GM12878 (cell line): ENCODE measurements around the gene GLT1D1. TPM values are rescaled to one million over a fixed set of nuclear protein-coding genes. Genes with fewer than 3 reads are reported as not detected.

Source experiments
- ATAC-seq: fragments of 200-7000 bp; cut with Tn5 transposase; 3 replicates; pipeline ENCODE4 v1.9.1; 2020; ENCODE audit warnings: mild to moderate bottlenecking, moderate library complexity
- BruUV-seq: library from RNA; stranded (reverse); fragments of 400-500 nt; replicated peaks from 2 replicates; lab custom pipeline; 2021; lab: Mats Ljungman, UMichigan
- CTCF ChIA-PET: fragments of 300-600 bp; sonication (Branson Sonifier 250); formaldehyde crosslinking; extraction: SDS; loops from one replicate; lab custom pipeline; 2021; ENCODE audit warnings: inconsistent platforms; lab: Yijun Ruan, JAX
- POLR2A ChIA-PET: fragments of 350-600 bp; formaldehyde crosslinking; extraction: SDS; loops from one replicate; lab custom pipeline; 2021; ENCODE audit warnings: inconsistent platforms; lab: Charles Lee
- RAD21 ChIA-PET: fragments of 300-600 bp; sonication (Branson Sonifier 250); formaldehyde crosslinking; loops from one replicate; lab custom pipeline; 2023; ENCODE audit warnings: antibody characterized with exemption; ENCODE audit not compliant: unreplicated experiment; lab: Charles Lee
- SMC1A ChIA-PET: fragments of 300-600 bp; sonication (Branson Sonifier 250); formaldehyde crosslinking; loops from one replicate; lab custom pipeline; 2023; ENCODE audit not compliant: unreplicated experiment, uncharacterized antibody; lab: Charles Lee
- DNase-seq: peaks from one replicate; pipeline ENCODE4 v3.0.0-alpha.2; 2011; ENCODE audit warnings: low read depth, low spot score
- FAIRE-seq: peaks from 3 replicates; lab custom pipeline; 2011; peaks lifted over from hg19 to GRCh38; lab: Jason Lieb, UNC
- H2AFZ ChIP-seq: 2 replicates; pipeline ENCODE4 v1.6.0; 2011; ENCODE audit warnings: low read depth, low read length, control low read depth; ENCODE audit not compliant: control insufficient read depth
- H3K27ac ChIP-seq: 2 replicates; pipeline ENCODE4 v1.5.1; 2011; ENCODE audit warnings: control low read depth; ENCODE audit not compliant: control insufficient read depth, insufficient read depth
- H3K27me3 ChIP-seq, 2 experiments: replicated peaks in 1 of 2; 2 replicates each; pipeline versions ENCODE4 v1.6.0 to v1.6.1; 2011; ENCODE audit warnings: low read length in 1 of 2; ENCODE audit not compliant: control insufficient read depth in 2 of 2, insufficient read depth in 2 of 2
- H3K36me3 ChIP-seq, 2 experiments: 2 replicates each; pipeline ENCODE4 v1.5.1; 2011; ENCODE audit warnings: low read length in 1 of 2; ENCODE audit not compliant: control insufficient read depth in 2 of 2, insufficient read depth in 2 of 2
- H3K4me1 ChIP-seq: 2 replicates; pipeline ENCODE4 v1.6.1; 2011; ENCODE audit warnings: mild to moderate bottlenecking, low read length, moderate library complexity, mixed read lengths; ENCODE audit not compliant: control insufficient read depth, insufficient read depth
- H3K4me2 ChIP-seq: 2 replicates; pipeline ENCODE4 v1.6.0; 2011; ENCODE audit warnings: control low read depth; ENCODE audit not compliant: control insufficient read depth, insufficient read depth
- H3K4me3 ChIP-seq: fragments of 200-600 bp; sonication (generic); 2 replicates; pipeline ENCODE4 v1.5.1; 2016
- H3K79me2 ChIP-seq: 2 replicates; pipeline ENCODE4 v1.6.0; 2011; ENCODE audit warnings: low read length; ENCODE audit not compliant: control insufficient read depth, insufficient read depth
- H3K9ac ChIP-seq: 2 replicates; pipeline ENCODE4 v1.8.0; 2011; ENCODE audit warnings: low read length, control low read depth, mixed read lengths; ENCODE audit not compliant: control insufficient read depth, insufficient read depth
- H3K9me3 ChIP-seq: replicated peaks from 3 replicates; pipeline ENCODE4 v1.5.1; 2011; ENCODE audit warnings: mild to moderate bottlenecking, low read length; ENCODE audit not compliant: control insufficient read depth, insufficient read depth
- H4K20me1 ChIP-seq: 2 replicates; pipeline ENCODE4 v1.6.0; 2011; ENCODE audit not compliant: control insufficient read depth, insufficient read depth
- BRCA1 ChIP-seq: IDR thresholded peaks from 2 replicates; pipeline ENCODE4 v1.6.1; 2011; ENCODE audit warnings: low read depth, low read length, improper control_type of control experiment
- GATAD2B ChIP-seq: fragments of 450-650 bp; conservative IDR thresholded peaks from 2 replicates; pipeline ENCODE4 v1.6.1; 2017; ENCODE audit warnings: low read depth, mild to moderate bottlenecking, moderate library complexity
- IKZF1 ChIP-seq: fragments of 450-650 bp; conservative IDR thresholded peaks from 2 replicates; pipeline ENCODE4 v1.6.1; 2017; ENCODE audit warnings: antibody characterized with exemption, mild to moderate bottlenecking
- JUND ChIP-seq: IDR thresholded peaks from 2 replicates; pipeline ENCODE4 v1.6.1; 2012; ENCODE audit warnings: low read depth, mild to moderate bottlenecking, low read length, improper control_type of control experiment, moderate library complexity
- MYB ChIP-seq: fragments of 150-350 bp; IDR thresholded peaks from 2 replicates; pipeline ENCODE4 v1.6.1; 2014; ENCODE audit warnings: mild to moderate bottlenecking, low read depth, low read length, borderline replicate concordance
- NR2C1 ChIP-seq: fragments of 450-650 bp; IDR thresholded peaks from 2 replicates; pipeline ENCODE4 v1.6.1; 2017; ENCODE audit warnings: antibody characterized with exemption, mild to moderate bottlenecking, moderate library complexity
- RB1 ChIP-seq: fragments of 450-650 bp; formaldehyde crosslinking; IDR thresholded peaks from 2 replicates; pipeline ENCODE4 v1.6.1; 2017; ENCODE audit warnings: mild to moderate bottlenecking, borderline replicate concordance
- TCF12 ChIP-seq: IDR thresholded peaks from 2 replicates; pipeline ENCODE4 v1.6.1; 2011; ENCODE audit warnings: low read depth, mild to moderate bottlenecking, low read length
- ZNF217 ChIP-seq: fragments of 450-650 bp; IDR thresholded peaks from 2 replicates; pipeline ENCODE4 v1.6.1; 2017; ENCODE audit warnings: antibody characterized with exemption, mild to moderate bottlenecking
- ZSCAN29 ChIP-seq: fragments of 450-650 bp; IDR thresholded peaks from 2 replicates; pipeline ENCODE4 v1.6.1; 2017; ENCODE audit warnings: mild to moderate bottlenecking, moderate library complexity
- WGBS: methylation state at CpG from one replicate; pipeline ENCODE4 v1.1.6; 2016; ENCODE audit warnings: low lambda C conversion rate; ENCODE audit not compliant: insufficient replicate concordance, insufficient coverage; ENCODE audit errors: missing lambda C conversion rate; 5-methylcytosine and 5-hydroxymethylcytosine counted together
- in situ Hi-C: fragments of 300-500 bp; cut with MboI; formaldehyde crosslinking; loops from 9 replicates; pipeline ENCODE4 v1.14.3; 2018; ENCODE audit warnings: mixed read lengths
- intact Hi-C: fragments of 100-400 bp; cut with micrococcal nuclease; formaldehyde crosslinking; loops from one replicate; pipeline ENCODE4 v1.14.2; 2022; ENCODE audit not compliant: unreplicated experiment
- polyA plus RNA-seq, 11 experiments: library from polyadenylated mRNA; depleted of rRNA in 4 of 11; unstranded in 6 of 11; stranded (reverse) in 5 of 11; fragments of >200 nt; fragmentation: Nextera tagmentation in 4 of 11; fragmentation: Illumina TruSeq in 1 of 11; extraction: Ambion mirVana in 4 of 11; extraction: Trizol in 1 of 11; gene quantifications; 1 replicate in 1 of 11; 2 replicates in 10 of 11; pipeline versions ENCODE4 v1.2.1 to v1.2.3, GENCODE V29; 2011 to 2016; ENCODE audit warnings: inconsistent platforms in 2 of 11, missing spikeins in 2 of 11, low read depth in 1 of 11
- total RNA-seq, 4 experiments: library from RNA; depleted of rRNA in 3 of 4; stranded (reverse); fragments of >200 nt in 3 of 4; fragmentation: Illumina TruSeq in 1 of 4; extraction: Trizol in 1 of 4; gene quantifications; 2 replicates each; pipeline versions ENCODE4 v1.2.1 to v1.2.3, GENCODE V29; 2013 to 2021
- TF ChIP-seq, protein P1 (sequence below): fragments of 450-650 bp; IDR thresholded peaks from 2 replicates; pipeline ENCODE4 v1.6.1; 2017; ENCODE audit warnings: antibody characterized with exemption, mild to moderate bottlenecking, moderate library complexity
- TF ChIP-seq, protein P2 (sequence below): fragments of 450-650 bp; IDR thresholded peaks from 2 replicates; pipeline ENCODE4 v1.6.1; 2018; ENCODE audit warnings: borderline replicate concordance, mild to moderate bottlenecking; ENCODE audit not compliant: partially characterized antibody
- TF ChIP-seq, protein P3 (sequence below): IDR thresholded peaks from 2 replicates; pipeline ENCODE4 v1.6.1; 2011; ENCODE audit warnings: low read depth, mild to moderate bottlenecking, low read length, moderate library complexity, borderline replicate concordance; ENCODE audit errors: extremely low read depth
- TF ChIP-seq, protein P4 (sequence below): fragments of 450-650 bp; IDR thresholded peaks from 2 replicates; pipeline ENCODE4 v1.6.1; 2017; ENCODE audit warnings: mild to moderate bottlenecking, moderate library complexity

GLT1D1 gene
- total and polyA plus RNA-seq, 10 of the 15 experiments (the other 5 are each of a cell fraction or from before 2014, with no cell fraction given), result 0.42 to 62.8 (median 3.0) TPM

DNA sequence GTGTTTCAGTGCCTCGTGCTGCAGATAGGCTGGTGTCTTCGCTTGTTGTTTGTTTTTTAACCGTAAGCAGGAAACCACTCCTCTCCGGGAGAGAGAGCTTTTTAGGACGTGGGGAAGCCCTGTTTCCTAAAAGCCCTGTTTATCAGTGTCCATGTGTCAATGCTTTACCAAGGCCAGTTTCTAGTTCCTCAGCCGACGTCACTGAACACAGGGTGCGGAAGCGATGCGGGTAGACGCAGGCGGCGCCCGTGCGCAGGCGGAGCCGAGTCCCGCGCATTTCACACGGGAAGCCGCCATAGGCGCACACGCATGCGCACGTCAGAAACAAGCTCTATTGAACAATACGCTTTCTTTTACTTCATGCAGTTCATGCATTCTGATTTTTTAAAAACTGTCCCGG lies 79.8 kb downstream of the GLT1D1 start (continued):
- TF ChIP-seq, protein P1, sequence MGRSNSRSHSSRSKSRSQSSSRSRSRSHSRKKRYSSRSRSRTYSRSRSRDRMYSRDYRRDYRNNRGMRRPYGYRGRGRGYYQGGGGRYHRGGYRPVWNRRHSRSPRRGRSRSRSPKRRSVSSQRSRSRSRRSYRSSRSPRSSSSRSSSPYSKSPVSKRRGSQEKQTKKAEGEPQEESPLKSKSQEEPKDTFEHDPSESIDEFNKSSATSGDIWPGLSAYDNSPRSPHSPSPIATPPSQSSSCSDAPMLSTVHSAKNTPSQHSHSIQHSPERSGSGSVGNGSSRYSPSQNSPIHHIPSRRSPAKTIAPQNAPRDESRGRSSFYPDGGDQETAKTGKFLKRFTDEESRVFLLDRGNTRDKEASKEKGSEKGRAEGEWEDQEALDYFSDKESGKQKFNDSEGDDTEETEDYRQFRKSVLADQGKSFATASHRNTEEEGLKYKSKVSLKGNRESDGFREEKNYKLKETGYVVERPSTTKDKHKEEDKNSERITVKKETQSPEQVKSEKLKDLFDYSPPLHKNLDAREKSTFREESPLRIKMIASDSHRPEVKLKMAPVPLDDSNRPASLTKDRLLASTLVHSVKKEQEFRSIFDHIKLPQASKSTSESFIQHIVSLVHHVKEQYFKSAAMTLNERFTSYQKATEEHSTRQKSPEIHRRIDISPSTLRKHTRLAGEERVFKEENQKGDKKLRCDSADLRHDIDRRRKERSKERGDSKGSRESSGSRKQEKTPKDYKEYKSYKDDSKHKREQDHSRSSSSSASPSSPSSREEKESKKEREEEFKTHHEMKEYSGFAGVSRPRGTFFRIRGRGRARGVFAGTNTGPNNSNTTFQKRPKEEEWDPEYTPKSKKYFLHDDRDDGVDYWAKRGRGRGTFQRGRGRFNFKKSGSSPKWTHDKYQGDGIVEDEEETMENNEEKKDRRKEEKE, result no peak
- no peak for TF ChIP-seq TCF12
- TF ChIP-seq, protein P2, sequence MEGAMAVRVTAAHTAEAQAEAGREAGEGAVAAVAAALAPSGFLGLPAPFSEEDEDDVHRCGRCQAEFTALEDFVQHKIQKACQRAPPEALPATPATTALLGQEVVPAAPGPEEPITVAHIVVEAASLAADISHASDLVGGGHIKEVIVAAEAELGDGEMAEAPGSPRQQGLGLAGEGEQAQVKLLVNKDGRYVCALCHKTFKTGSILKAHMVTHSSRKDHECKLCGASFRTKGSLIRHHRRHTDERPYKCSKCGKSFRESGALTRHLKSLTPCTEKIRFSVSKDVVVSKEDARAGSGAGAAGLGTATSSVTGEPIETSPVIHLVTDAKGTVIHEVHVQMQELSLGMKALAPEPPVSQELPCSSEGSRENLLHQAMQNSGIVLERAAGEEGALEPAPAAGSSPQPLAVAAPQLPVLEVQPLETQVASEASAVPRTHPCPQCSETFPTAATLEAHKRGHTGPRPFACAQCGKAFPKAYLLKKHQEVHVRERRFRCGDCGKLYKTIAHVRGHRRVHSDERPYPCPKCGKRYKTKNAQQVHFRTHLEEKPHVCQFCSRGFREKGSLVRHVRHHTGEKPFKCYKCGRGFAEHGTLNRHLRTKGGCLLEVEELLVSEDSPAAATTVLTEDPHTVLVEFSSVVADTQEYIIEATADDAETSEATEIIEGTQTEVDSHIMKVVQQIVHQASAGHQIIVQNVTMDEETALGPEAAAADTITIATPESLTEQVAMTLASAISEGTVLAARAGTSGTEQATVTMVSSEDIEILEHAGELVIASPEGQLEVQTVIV, result no peak
- TF ChIP-seq, all 136 proteins: peak for 0

DNA sequence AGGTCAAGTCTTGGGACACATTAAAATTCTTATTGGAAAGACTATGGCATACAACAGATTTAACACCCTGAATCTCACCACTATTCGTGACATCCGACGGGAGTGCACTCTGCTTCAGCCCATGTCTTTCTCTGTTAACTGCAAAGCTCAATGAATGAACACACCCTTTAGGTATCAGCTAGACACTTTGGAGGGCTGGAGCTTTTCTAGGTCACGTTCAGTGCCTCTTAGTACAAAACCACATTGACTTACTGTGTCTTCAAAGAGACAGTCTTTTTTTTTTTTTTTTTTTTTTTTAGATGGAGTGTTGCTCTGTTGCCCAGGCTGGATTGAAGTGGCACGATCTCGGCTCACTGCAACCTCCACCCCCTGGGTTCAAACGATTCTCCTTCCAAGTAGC lies 80.6 kb downstream of the GLT1D1 start:
- no TSS peak for BruUV-seq
- DNase-seq (no peak), ATAC-seq (no peak), FAIRE-seq (no peak)
- ChIA-PET CTCF (no interaction called here), RAD21 (interaction anchor here (0.7 kb wide), 1 partner anchor 402 kb away, joined by 4 read pairs; no protein-coding TSS in a partner anchor), SMC1A (interaction anchor here (0.6 kb wide), 1 partner anchor 100 kb away, joined by 3 read pairs; no protein-coding TSS in a partner anchor), POLR2A (no interaction called here)
- no peaks in the 10 kb centered on the region; the same call in 2 of the 3 replicates for H3K9me3 ChIP-seq
- no peaks in the 10 kb centered on the region for H3K4me1 ChIP-seq
- H3K79me2 ChIP-seq, result no peaks in the 10 kb centered on the region
- no peaks in the 10 kb centered on the region; a peak in 1 of 4 replicates for H3K36me3 ChIP-seq
- no peaks in the 10 kb centered on the region for H4K20me1 ChIP-seq
- H3K9ac ChIP-seq, result no peak overlapping the region
- no peak overlapping the region for H3K4me2 ChIP-seq
- H2AFZ ChIP-seq, result no peak overlapping the region
- H3K4me3 ChIP-seq, result no peak overlapping the region
- intact Hi-C loops, result no loop called here
- in situ Hi-C loops, result no loop called here
- no peak overlapping the region for H3K27ac ChIP-seq
- WGBS, result 88% methylated on average over 7 of the region's 7 CpGs
- H3K27me3 ChIP-seq, result no peaks in the 10 kb centered on the region
- TF ChIP-seq, protein P3, sequence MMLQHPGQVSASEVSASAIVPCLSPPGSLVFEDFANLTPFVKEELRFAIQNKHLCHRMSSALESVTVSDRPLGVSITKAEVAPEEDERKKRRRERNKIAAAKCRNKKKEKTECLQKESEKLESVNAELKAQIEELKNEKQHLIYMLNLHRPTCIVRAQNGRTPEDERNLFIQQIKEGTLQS, result no peak
- TF ChIP-seq GATAD2B (no peak), ZNF217 (no peak), JUND (no peak), NR2C1 (no peak), RB1 (no peak), ZSCAN29 (no peak), IKZF1 (no peak), BRCA1 (no peak), MYB (no peak)
- TF ChIP-seq, protein P4, sequence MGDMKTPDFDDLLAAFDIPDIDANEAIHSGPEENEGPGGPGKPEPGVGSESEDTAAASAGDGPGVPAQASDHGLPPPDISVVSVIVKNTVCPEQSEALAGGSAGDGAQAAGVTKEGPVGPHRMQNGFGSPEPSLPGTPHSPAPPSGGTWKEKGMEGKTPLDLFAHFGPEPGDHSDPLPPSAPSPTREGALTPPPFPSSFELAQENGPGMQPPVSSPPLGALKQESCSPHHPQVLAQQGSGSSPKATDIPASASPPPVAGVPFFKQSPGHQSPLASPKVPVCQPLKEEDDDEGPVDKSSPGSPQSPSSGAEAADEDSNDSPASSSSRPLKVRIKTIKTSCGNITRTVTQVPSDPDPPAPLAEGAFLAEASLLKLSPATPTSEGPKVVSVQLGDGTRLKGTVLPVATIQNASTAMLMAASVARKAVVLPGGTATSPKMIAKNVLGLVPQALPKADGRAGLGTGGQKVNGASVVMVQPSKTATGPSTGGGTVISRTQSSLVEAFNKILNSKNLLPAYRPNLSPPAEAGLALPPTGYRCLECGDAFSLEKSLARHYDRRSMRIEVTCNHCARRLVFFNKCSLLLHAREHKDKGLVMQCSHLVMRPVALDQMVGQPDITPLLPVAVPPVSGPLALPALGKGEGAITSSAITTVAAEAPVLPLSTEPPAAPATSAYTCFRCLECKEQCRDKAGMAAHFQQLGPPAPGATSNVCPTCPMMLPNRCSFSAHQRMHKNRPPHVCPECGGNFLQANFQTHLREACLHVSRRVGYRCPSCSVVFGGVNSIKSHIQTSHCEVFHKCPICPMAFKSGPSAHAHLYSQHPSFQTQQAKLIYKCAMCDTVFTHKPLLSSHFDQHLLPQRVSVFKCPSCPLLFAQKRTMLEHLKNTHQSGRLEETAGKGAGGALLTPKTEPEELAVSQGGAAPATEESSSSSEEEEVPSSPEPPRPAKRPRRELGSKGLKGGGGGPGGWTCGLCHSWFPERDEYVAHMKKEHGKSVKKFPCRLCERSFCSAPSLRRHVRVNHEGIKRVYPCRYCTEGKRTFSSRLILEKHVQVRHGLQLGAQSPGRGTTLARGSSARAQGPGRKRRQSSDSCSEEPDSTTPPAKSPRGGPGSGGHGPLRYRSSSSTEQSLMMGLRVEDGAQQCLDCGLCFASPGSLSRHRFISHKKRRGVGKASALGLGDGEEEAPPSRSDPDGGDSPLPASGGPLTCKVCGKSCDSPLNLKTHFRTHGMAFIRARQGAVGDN, result no peak
